Measurements from ENCODE around the gene METRN. TPM values are rescaled to one million over a fixed set of nuclear protein-coding genes. Genes with fewer than 3 reads are reported as not detected.
"Not testable (repeated sequence)": the region's sequence is repeated elsewhere in the genome, so short reads cannot be mapped to it uniquely, and the experiment has no call there.

The METRN gene
- total RNA-seq, 2 donors from 2014 or later: 36.6 to 71.9 TPM

GRCh38 chr16:751152-752006 is 36.5 kb downstream of the METRN start:
- DNase-seq (peak in 2 of 4 donors; percentile 28 to 47), ATAC-seq (peak; percentile 52)
- Histone ChIP-seq H3K4me3 (no peak overlapping the region), H3K27ac (no peak overlapping the region), H3K27me3 (no peaks in the 10 kb centered on the region), H3K4me1 (peaks cover 6% of the 10 kb centered on the region), H3K36me3 (replicated peaks in 1 of 2; ENCODE audit: insufficient read depth in 1 of 2, low read depth in 2 of 2) (no peaks in the 10 kb centered on the region), H3K9me3 (no peaks in the 10 kb centered on the region)
- 25 to 31% methylated on average over 28 to 38 of the region's 39 CpGs for WGBS, 2 donors
- intact Hi-C loops (cut with DNase I): no loop called here
- TF ChIP-seq, protein P1, sequence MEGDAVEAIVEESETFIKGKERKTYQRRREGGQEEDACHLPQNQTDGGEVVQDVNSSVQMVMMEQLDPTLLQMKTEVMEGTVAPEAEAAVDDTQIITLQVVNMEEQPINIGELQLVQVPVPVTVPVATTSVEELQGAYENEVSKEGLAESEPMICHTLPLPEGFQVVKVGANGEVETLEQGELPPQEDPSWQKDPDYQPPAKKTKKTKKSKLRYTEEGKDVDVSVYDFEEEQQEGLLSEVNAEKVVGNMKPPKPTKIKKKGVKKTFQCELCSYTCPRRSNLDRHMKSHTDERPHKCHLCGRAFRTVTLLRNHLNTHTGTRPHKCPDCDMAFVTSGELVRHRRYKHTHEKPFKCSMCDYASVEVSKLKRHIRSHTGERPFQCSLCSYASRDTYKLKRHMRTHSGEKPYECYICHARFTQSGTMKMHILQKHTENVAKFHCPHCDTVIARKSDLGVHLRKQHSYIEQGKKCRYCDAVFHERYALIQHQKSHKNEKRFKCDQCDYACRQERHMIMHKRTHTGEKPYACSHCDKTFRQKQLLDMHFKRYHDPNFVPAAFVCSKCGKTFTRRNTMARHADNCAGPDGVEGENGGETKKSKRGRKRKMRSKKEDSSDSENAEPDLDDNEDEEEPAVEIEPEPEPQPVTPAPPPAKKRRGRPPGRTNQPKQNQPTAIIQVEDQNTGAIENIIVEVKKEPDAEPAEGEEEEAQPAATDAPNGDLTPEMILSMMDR (IDR thresholded peaks at IDR 0.05): no peak
- no peak for TF ChIP-seq POLR2A (IDR thresholded peaks at IDR 0.05)

DNA sequence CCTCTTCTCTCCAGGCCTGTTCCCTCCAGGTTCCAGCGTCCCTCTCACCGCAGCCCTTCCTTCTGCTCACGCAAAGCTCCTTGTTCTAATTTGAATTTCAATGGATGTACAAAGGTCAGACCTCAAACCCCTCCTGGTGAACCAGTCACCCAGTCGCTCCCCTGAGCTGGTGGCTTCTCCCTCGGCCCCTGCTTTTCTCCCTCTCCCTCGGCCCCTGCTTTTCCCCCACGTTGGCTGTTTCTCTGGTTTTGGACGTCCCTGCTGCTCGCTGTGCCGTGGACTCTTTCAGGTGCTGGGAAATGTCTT is 37.0 kb downstream of the METRN start:
- WGBS, 2 donors: 12 to 18% methylated on average over 10 of the region's 10 CpGs
- Histone ChIP-seq H3K4me3 (no peak overlapping the region), H3K9me3 (no peaks in the 10 kb centered on the region), H3K27me3 (no peaks in the 10 kb centered on the region), H3K36me3 (replicated peaks in 1 of 2; ENCODE audit: insufficient read depth in 1 of 2, low read depth in 2 of 2) (no peaks in the 10 kb centered on the region), H3K27ac (no peak overlapping the region), H3K4me1 (peaks cover 6% of the 10 kb centered on the region)
- DNase-seq (no peak), ATAC-seq (no peak)
- intact Hi-C loops (cut with DNase I): no loop called here
- TF ChIP-seq, protein P1 (IDR thresholded peaks at IDR 0.05): no peak
- no peak for TF ChIP-seq POLR2A (IDR thresholded peaks at IDR 0.05)

DNA sequence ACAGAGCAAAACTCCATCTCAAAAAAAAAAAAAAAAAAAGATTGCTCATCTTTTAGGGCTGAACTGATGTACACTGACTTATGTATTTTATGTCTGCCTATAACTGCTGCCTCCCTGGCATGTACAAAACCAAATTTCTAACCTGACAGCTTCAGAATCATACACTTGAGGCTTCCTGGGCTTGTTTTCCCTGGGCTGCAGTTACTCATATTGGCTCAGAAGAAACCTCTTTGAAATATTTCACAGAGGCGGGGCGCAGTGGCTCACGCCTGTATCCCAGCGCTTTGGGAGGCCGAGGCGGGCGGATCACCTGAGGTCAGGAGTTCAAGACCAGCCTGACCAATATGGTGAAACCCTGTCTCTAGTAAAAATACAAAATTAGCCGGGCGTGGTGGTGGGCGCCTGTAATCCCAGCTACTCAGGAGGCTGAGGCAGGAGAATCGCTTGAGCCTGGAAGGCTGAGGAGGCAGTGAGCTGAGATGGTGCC is 39.2 kb downstream of the METRN start:
- 73 to 80% methylated on average over 11 of the region's 11 CpGs for WGBS, 2 donors
- ATAC-seq; intact Hi-C loops (cut with DNase I); DNase-seq; H3K9me3 ChIP-seq; H3K4me1 ChIP-seq; H3K27me3 ChIP-seq; H3K36me3 ChIP-seq (replicated peaks in 1 of 2; ENCODE audit: insufficient read depth in 1 of 2, low read depth in 2 of 2); H3K27ac ChIP-seq; H3K4me3 ChIP-seq: not testable (repeated sequence)

- DNase-seq (peak in 1 of 4 donors; percentile 16), ATAC-seq (no peak)
- intact Hi-C loops (cut with DNase I): no loop called here
- Histone ChIP-seq H3K27me3 (no peaks in the 10 kb centered on the region), H3K27ac (no peak overlapping the region), H3K4me1 (peaks cover 6% of the 10 kb centered on the region), H3K9me3 (no peaks in the 10 kb centered on the region), H3K4me3 (no peak overlapping the region), H3K36me3 (replicated peaks in 1 of 2; ENCODE audit: insufficient read depth in 1 of 2, low read depth in 2 of 2) (no peaks in the 10 kb centered on the region)
- TF ChIP-seq, protein P1 (IDR thresholded peaks at IDR 0.05): no peak
- WGBS, 2 donors: 42 to 58% methylated on average over 11 of the region's 11 CpGs
These were observed 39.7 kb downstream of the METRN start for GRCh38 chr16:754656-755055.

- no peaks in the 10 kb centered on the region for H3K27me3 ChIP-seq
- H3K4me1 ChIP-seq: peaks cover 6% of the 10 kb centered on the region
- no peak for ATAC-seq
- DNase-seq: no peak
- TF ChIP-seq, protein P1 (IDR thresholded peaks at IDR 0.05): no peak
- TF ChIP-seq POLR2A (IDR thresholded peaks at IDR 0.05): no peak
- H3K36me3 ChIP-seq (replicated peaks in 1 of 2; ENCODE audit: insufficient read depth in 1 of 2, low read depth in 2 of 2): no peaks in the 10 kb centered on the region
- H3K4me3 ChIP-seq: no peak overlapping the region
- H3K9me3 ChIP-seq: no peaks in the 10 kb centered on the region
- no peak overlapping the region for H3K27ac ChIP-seq
- intact Hi-C loops (cut with DNase I): no loop called here
- WGBS, 2 donors: 85 to 88% methylated on average over 5 of the region's 5 CpGs
These were observed 41.5 kb downstream of the METRN start for GRCh38 chr16:756428-756827.

Measured in body of pancreas (tissue), 4 donors.